AG04450 (cell line): ENCODE results near the gene ITIH3. TPM values are rescaled to one million over a fixed set of nuclear protein-coding genes. Genes with fewer than 3 reads are reported as not detected.

Source experiments
- CTCF ChIA-PET: fragments of 300-600, 350-600 bp; formaldehyde crosslinking; extraction: SDS; loops from one replicate; lab custom pipeline; 2022; ENCODE audit warnings: antibody characterized with exemption, inconsistent platforms; lab: Charles Lee
- POLR2A ChIA-PET: fragments of 350-600 bp; formaldehyde crosslinking; extraction: SDS; loops from one replicate; lab custom pipeline; 2021; ENCODE audit warnings: antibody characterized with exemption, inconsistent platforms; lab: Yijun Ruan, JAX
- DNase-seq: peaks from one replicate; pipeline ENCODE4 v3.0.0-alpha.2; 2011; ENCODE audit warnings: low read depth, low spot score
- H3K27ac ChIP-seq: one replicate; pipeline ENCODE4 v1.5.1; 2012; ENCODE audit warnings: low read depth, low read length, control low read depth
- H3K27me3 ChIP-seq: one replicate; pipeline ENCODE4 v1.6.0; 2012; ENCODE audit warnings: low read length; ENCODE audit not compliant: control insufficient read depth, insufficient read depth
- H3K4me3 ChIP-seq: 2 replicates; pipeline ENCODE4 v1.5.1; 2011; ENCODE audit warnings: mild to moderate bottlenecking, low read depth, low read length, control low read depth
- H3K9me3 ChIP-seq: 2 replicates; pipeline ENCODE4 v1.5.1; 2012; ENCODE audit warnings: low read length; ENCODE audit not compliant: control insufficient read depth, insufficient read depth
- polyA plus RNA-seq: library from polyadenylated mRNA; depleted of rRNA; stranded (reverse); fragments of >200 nt; gene quantifications from 2 replicates; pipeline ENCODE4 v1.2.3, GENCODE V29; 2011
- TF ChIP-seq, protein P1 (sequence below): IDR thresholded peaks from 2 replicates; pipeline ENCODE4 v1.5.1; 2011; ENCODE audit warnings: low read depth, low read length, control low read depth, inconsistent platforms

Gene ITIH3
- polyA plus RNA-seq, 1 experiment: 0.72 TPM

DNA sequence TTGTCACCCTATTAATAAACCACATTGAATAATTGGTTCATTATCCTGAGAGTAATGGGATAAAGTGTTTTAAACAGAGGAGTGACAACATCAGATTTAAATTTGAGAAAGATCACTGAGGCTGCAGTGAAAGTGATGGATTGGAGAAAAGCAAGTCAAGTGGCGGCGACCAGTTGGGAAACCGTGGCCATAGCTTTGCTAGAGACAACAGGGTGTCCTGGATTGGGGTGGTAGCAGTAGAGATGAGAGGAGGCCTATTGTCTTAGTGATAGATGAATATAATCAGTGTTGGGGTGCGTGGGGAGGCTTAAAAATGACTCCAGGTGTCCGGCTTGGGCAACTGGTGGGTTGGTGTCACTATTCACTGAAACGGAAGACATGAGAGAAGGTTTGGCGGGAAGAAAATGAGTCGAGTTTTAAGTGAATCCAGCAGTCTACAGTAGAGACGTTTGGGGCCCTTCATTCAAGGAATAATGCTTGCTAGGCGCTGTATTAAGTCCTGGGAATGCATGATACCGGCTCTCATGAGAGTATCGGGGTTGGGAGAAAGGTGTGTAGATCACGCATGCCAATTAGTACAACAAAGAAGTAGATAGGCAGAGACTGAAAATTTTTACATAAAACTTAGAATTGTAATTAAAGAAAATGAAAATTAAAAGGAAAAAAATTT, 24.7 kb upstream of the ITIH3 start:
- H3K4me3 ChIP-seq: peak overlapping the region; percentile 90
- DNase-seq: no peak
- no peaks in the 10 kb centered on the region for H3K9me3 ChIP-seq
- H3K27ac ChIP-seq: no peak overlapping the region
- CTCF ChIA-PET: no interaction called here
- POLR2A ChIA-PET: interaction anchor here (1.1 kb wide), 1 partner anchor 29 kb away, joined by 4 read pairs; no protein-coding TSS in a partner anchor
- no peaks in the 10 kb centered on the region for H3K27me3 ChIP-seq
- TF ChIP-seq, protein P1, sequence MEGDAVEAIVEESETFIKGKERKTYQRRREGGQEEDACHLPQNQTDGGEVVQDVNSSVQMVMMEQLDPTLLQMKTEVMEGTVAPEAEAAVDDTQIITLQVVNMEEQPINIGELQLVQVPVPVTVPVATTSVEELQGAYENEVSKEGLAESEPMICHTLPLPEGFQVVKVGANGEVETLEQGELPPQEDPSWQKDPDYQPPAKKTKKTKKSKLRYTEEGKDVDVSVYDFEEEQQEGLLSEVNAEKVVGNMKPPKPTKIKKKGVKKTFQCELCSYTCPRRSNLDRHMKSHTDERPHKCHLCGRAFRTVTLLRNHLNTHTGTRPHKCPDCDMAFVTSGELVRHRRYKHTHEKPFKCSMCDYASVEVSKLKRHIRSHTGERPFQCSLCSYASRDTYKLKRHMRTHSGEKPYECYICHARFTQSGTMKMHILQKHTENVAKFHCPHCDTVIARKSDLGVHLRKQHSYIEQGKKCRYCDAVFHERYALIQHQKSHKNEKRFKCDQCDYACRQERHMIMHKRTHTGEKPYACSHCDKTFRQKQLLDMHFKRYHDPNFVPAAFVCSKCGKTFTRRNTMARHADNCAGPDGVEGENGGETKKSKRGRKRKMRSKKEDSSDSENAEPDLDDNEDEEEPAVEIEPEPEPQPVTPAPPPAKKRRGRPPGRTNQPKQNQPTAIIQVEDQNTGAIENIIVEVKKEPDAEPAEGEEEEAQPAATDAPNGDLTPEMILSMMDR: no peak

DNA sequence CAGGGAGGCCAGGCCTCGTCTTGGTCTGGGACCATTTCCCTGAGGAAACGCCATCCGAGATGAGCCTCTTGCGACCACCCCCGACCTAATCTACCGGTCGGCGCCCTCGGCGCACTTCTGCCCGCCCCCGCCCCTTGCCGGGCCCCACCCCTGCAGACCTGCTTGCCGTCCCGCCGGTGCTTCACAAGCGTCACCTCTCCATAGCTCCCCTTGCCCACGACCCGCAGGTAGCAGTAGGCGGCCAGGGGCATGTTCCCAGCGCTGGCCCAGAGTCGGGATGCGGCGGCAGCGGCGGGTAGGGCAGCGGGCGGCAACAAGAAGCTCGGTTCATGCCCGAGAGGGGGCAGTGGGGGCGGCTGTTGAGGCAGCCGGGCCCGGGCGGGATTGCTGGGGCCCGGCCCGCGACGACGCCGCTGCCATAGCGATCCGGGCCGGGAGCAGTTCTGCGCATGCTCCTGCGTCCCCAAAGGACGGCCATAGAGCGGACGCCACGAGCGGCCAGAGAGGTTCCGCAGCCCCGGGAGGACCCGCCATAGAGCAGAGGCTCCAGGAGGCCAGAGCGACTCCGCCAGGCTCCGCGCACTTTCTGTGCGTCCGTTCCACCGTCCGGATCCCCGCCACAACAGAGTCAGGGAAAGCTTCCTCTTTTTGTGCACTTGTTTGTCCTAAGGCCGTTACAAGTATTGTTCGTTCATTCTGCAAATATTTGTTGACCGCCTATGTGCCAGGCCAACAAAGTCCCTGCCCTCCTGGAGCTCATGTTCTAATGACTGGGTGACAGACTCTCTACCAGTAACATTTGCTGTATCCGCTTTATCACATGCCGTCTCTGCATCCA, 23.9 kb upstream of the ITIH3 start, which contains the start of gene NEK4:
Gene NEK4 (minus strand): TSS at position 445 of the 838 bp plus-strand sequence. CDS start 194 bp downstream, at position 251.
- H3K27ac ChIP-seq: no peak within 1 kb of the TSS
- H3K4me3 ChIP-seq: peak within 1 kb of the TSS; percentile 90
- TF ChIP-seq, protein P1: no peak
- H3K9me3 ChIP-seq: no peaks in the 10 kb centered on the region
- ChIA-PET POLR2A (interaction anchor here (0.7 to 1.1 kb wide), 2 partner anchors 28 to 65 kb away, joined by 3 to 4 read pairs; partner anchors contain the start of genes GLT8D1 and SPCS1), CTCF (interaction anchor here (0.6 to 1.4 kb wide), 6 partner anchors 50 to 302 kb away, joined by 3 to 7 read pairs (median 3); no protein-coding TSS in a partner anchor)
- H3K27me3 ChIP-seq: peaks cover 2% of the 10 kb centered on the region
- DNase-seq: peak; percentile 57

DNA sequence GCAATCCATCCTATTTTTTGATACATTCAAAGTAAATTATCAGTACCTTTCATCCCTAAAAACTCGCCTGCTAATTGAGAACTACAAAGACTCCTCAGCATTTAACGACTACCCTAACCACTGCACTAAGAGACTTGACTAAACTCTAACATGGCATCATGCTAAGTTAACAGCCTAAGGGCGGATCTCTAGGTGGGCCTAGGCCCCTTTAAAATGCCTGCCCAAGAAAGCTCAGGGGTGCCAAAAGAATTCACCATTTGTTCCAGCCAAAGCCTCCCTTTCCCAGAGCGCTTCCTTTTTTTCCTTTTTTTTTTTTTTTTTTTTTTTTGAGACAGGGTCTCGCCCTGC, 23.3 kb upstream of the ITIH3 start:
- ChIA-PET CTCF (interaction anchor here (0.7 to 1.4 kb wide), 4 partner anchors 50 to 301 kb away, joined by 3 to 7 read pairs (median 3); no protein-coding TSS in a partner anchor), POLR2A (no interaction called here)

DNA sequence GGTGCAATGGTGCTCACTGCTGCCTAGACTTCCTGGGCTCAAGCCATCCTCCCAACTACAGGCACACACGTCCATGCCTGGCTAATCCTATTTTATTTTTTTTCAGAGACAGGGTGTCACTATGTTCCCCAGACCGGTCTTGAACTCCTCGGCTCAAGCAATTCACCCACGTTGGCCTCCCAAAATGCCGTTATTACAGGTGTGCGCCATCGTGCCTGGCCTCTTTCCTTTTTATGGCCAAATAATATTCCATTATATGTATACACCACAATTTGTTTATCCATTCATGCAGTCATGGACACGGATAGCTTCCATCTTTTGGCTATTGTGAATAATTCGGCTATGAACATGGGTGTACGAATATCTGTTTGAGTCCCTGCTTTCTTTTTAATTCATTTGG, 22.9 kb upstream of the ITIH3 start:
- CTCF ChIA-PET: interaction anchor here (0.7 to 1.4 kb wide), 5 partner anchors 49 to 301 kb away, joined by 3 to 7 read pairs (median 3); no protein-coding TSS in a partner anchor
- H3K4me3 ChIP-seq: no peak overlapping the region
- peaks cover 6% of the 10 kb centered on the region for H3K27me3 ChIP-seq
- H3K9me3 ChIP-seq: no peaks in the 10 kb centered on the region
- POLR2A ChIA-PET: no interaction called here
- H3K27ac ChIP-seq: no peak overlapping the region
- TF ChIP-seq, protein P1: no peak
- no peak for DNase-seq

More for the DNA sequence above, 23.3 kb upstream of the ITIH3 start:
- TF ChIP-seq, protein P1: no peak
- DNase-seq: no peak
- no peaks in the 10 kb centered on the region for H3K9me3 ChIP-seq
- no peak overlapping the region for H3K27ac ChIP-seq
- peaks cover 6% of the 10 kb centered on the region for H3K27me3 ChIP-seq
- peak overlapping the region; percentile 90 for H3K4me3 ChIP-seq
